CD14-positive monocyte (primary cell): ENCODE measurements around the gene NFKB1. TPM values are rescaled to one million over a fixed set of nuclear protein-coding genes. Genes with fewer than 3 reads are reported as not detected.

Experiments used
- DNase-seq, 3 donors: peaks; one replicate each; pipeline ENCODE4 v3.0.0-alpha.2; 2011 to 2022
- H2AFZ ChIP-seq: 2 replicates; pipeline ENCODE4 v1.6.0; 2012; ENCODE audit warnings: mild to moderate bottlenecking, low read depth, low read length, inconsistent platforms; ENCODE audit not compliant: insufficient read depth, poor library complexity, severe bottlenecking
- H3K27ac ChIP-seq, 2 donors: 1 replicate in 1 of 2; 2 replicates in 1 of 2; pipeline ENCODE4 v1.5.1; 2012 to 2013; ENCODE audit warnings: low read length in 2 of 2, control low read depth in 1 of 2, inconsistent platforms in 1 of 2, low read depth in 1 of 2, mild to moderate bottlenecking in 1 of 2
- H3K27me3 ChIP-seq, 2 donors: one replicate each; pipeline versions ENCODE4 v1.6.0 to v1.6.1; 2011 to 2013; ENCODE audit warnings: low read length in 2 of 2; ENCODE audit not compliant: control insufficient read depth in 2 of 2, insufficient read depth in 2 of 2
- H3K36me3 ChIP-seq, 2 donors: replicated peaks in 1 of 2; 1 replicate in 1 of 2; 2 replicates in 1 of 2; pipeline versions ENCODE4 v1.5.1 to v1.6.1; 2012 to 2013; ENCODE audit warnings: low read length in 2 of 2, control low read depth in 1 of 2, inconsistent platforms in 1 of 2, mild to moderate bottlenecking in 1 of 2; ENCODE audit not compliant: insufficient read depth in 2 of 2, control insufficient read depth in 1 of 2
- H3K4me1 ChIP-seq, 2 donors: 1 replicate in 1 of 2; 2 replicates in 1 of 2; pipeline versions ENCODE4 v1.5.1 to v1.6.1; 2012 to 2013; ENCODE audit warnings: low read length in 2 of 2, control low read depth in 1 of 2, inconsistent platforms in 1 of 2, mild to moderate bottlenecking in 1 of 2, moderate library complexity in 1 of 2; ENCODE audit not compliant: insufficient read depth in 2 of 2, control insufficient read depth in 1 of 2
- H3K4me2 ChIP-seq: replicated peaks from 2 replicates; pipeline ENCODE3; 2012; ENCODE audit warnings: low read length, moderate library complexity, mild to moderate bottlenecking; ENCODE audit not compliant: poor library complexity, severe bottlenecking; ENCODE audit errors: extremely low read depth
- H3K4me3 ChIP-seq, 3 experiments: fragments of 200-600 bp in 1 of 3; sonication (generic) in 1 of 3; replicated peaks in 1 of 3; 1 replicate in 2 of 3; 2 replicates in 1 of 3; pipeline ENCODE4 v1.5.1; 2011 to 2013; ENCODE audit warnings: low read length in 3 of 3, mild to moderate bottlenecking in 3 of 3, control low read depth in 2 of 3, low read depth in 2 of 3, inconsistent platforms in 1 of 3, moderate library complexity in 1 of 3
- H3K79me2 ChIP-seq: 2 replicates; pipeline ENCODE4 v1.6.0; 2012; ENCODE audit warnings: mild to moderate bottlenecking, control low read depth, inconsistent platforms, low read length, moderate library complexity; ENCODE audit not compliant: insufficient read depth
- H3K9ac ChIP-seq: 2 replicates; pipeline ENCODE4 v1.6.0; 2017; ENCODE audit warnings: low read length, mild to moderate bottlenecking; ENCODE audit not compliant: insufficient read depth, poor library complexity, severe bottlenecking
- H3K9me3 ChIP-seq, 2 donors: replicated peaks in 1 of 2; 1 replicate in 1 of 2; 2 replicates in 1 of 2; pipeline versions ENCODE4 v1.5.1 to v1.6.1; 2012 to 2013; ENCODE audit warnings: low read length in 2 of 2, control low read depth in 1 of 2; ENCODE audit not compliant: control insufficient read depth in 1 of 2, insufficient read depth in 1 of 2
- H4K20me1 ChIP-seq: 2 replicates; pipeline ENCODE4 v1.6.0; 2012; ENCODE audit warnings: mild to moderate bottlenecking, low read length, control low read depth, moderate library complexity; ENCODE audit not compliant: insufficient read depth
- H3K27ac Mint-ChIP-seq, 7 donors: one replicate each; pipeline ENCODE4 v1.8.0; 2020; ENCODE audit warnings: mild to moderate bottlenecking in 7 of 7, mixed read lengths in 7 of 7, moderate library complexity in 6 of 7, inconsistent platforms in 2 of 7
- H3K27me3 Mint-ChIP-seq, 3 donors: one replicate each; pipeline ENCODE4 v1.8.0; 2021 to 2022; ENCODE audit warnings: low read depth in 3 of 3, mild to moderate bottlenecking in 3 of 3, mixed read lengths in 3 of 3, moderate library complexity in 3 of 3, inconsistent platforms in 1 of 3
- H3K36me3 Mint-ChIP-seq, 2 donors: one replicate each; pipeline ENCODE4 v1.8.0; 2020; ENCODE audit warnings: mixed read lengths in 2 of 2, inconsistent platforms in 1 of 2, mild to moderate bottlenecking in 1 of 2
- H3K4me1 Mint-ChIP-seq: one replicate; pipeline ENCODE4 v1.8.0; 2020; ENCODE audit warnings: mild to moderate bottlenecking, mixed read lengths
- H3K4me3 Mint-ChIP-seq, 2 donors: one replicate each; pipeline ENCODE4 v1.8.0; 2020; ENCODE audit warnings: mild to moderate bottlenecking in 2 of 2, mixed read lengths in 2 of 2, moderate library complexity in 1 of 2
- H3K9me3 Mint-ChIP-seq, 7 donors: one replicate each; pipeline ENCODE4 v1.8.0; 2020 to 2022; ENCODE audit warnings: mixed read lengths in 7 of 7, mild to moderate bottlenecking in 6 of 7, moderate library complexity in 6 of 7, inconsistent platforms in 2 of 7
- CTCF ChIP-seq: fragments of 200-600 bp; IDR thresholded peaks from one replicate; pipeline ENCODE4 v1.8.0; 2022; ENCODE audit warnings: antibody characterized with exemption, mild to moderate bottlenecking
- WGBS: methylation state at CpG from one replicate; pipeline ENCODE4 v1.1.5; 2013; ENCODE audit warnings: missing lambda C conversion rate; ENCODE audit not compliant: insufficient coverage; 5-methylcytosine and 5-hydroxymethylcytosine counted together
- intact Hi-C, 2 donors: fragments of 100-400 bp; cut with micrococcal nuclease; formaldehyde crosslinking; loops; one replicate each; pipeline versions ENCODE4 v1.15.0 to v1.15.1; 2023
- polyA plus RNA-seq, 3 donors: library from polyadenylated mRNA; depleted of rRNA in 1 of 3; unstranded in 2 of 3; stranded (reverse) in 1 of 3; fragments of 300-500 nt in 2 of 3; fragments of >200 nt in 1 of 3; fragmentation: Illumina TruSeq in 2 of 3; gene quantifications; 1 replicate in 2 of 3; 2 replicates in 1 of 3; pipeline ENCODE4 v1.2.3, GENCODE V29; 2012 to 2021

The NFKB1 gene
- polyA plus RNA-seq, 3 donors, result 9.0 to 34.4 (median 17.8) TPM

GRCh38 chr4:102600689-102601088 is 99.5 kb downstream of the NFKB1 start:
- H3K9me3 ChIP-seq, result no peaks in the 10 kb centered on the region
- TF ChIP-seq CTCF, result no peak
- H3K9me3 Mint-ChIP-seq, result no peaks in the 10 kb centered on the region
- no peak overlapping the region for H3K4me3 Mint-ChIP-seq
- no peak overlapping the region for H2AFZ ChIP-seq
- intact Hi-C loops, result no loop called here
- no peaks in the 10 kb centered on the region for H3K4me1 Mint-ChIP-seq
- no peak overlapping the region for H3K9ac ChIP-seq
- peaks cover 91 to 97% of the 10 kb centered on the region in 2 donors for H3K36me3 ChIP-seq
- H3K27ac ChIP-seq, result no peak overlapping the region
- no peak for DNase-seq
- H3K4me2 ChIP-seq, result no peak overlapping the region
- no peaks in the 10 kb centered on the region for H3K27me3 ChIP-seq
- H3K27me3 Mint-ChIP-seq, result no peaks in the 10 kb centered on the region
- H3K4me3 ChIP-seq, result no peak overlapping the region
- no peaks in the 10 kb centered on the region for H3K79me2 ChIP-seq
- peaks cover 82 to 84% of the 10 kb centered on the region in 2 donors for H3K36me3 Mint-ChIP-seq
- H3K4me1 ChIP-seq, result no peaks in the 10 kb centered on the region
- peaks cover 9% of the 10 kb centered on the region for H4K20me1 ChIP-seq
- H3K27ac Mint-ChIP-seq, result no peak overlapping the region

GRCh38 chr4:102601586-102602227 is 100.5 kb downstream of the NFKB1 start:
- no peak for DNase-seq
- H3K4me2 ChIP-seq, result no peak overlapping the region
- TF ChIP-seq CTCF, result no peak
- H2AFZ ChIP-seq, result no peak overlapping the region
- H3K27ac ChIP-seq, result no peak overlapping the region
- H4K20me1 ChIP-seq, result peaks cover 9% of the 10 kb centered on the region
- no peaks in the 10 kb centered on the region for H3K9me3 ChIP-seq
- Mint-ChIP-seq H3K36me3 (peaks cover 79 to 80% of the 10 kb centered on the region in 2 donors), H3K27ac (no peak overlapping the region), H3K9me3 (no peaks in the 10 kb centered on the region), H3K27me3 (no peaks in the 10 kb centered on the region), H3K4me1 (no peaks in the 10 kb centered on the region), H3K4me3 (no peak overlapping the region)
- intact Hi-C loops, result no loop called here
- 98% methylated on average over 5 of the region's 8 CpGs for WGBS
- no peaks in the 10 kb centered on the region for H3K27me3 ChIP-seq
- H3K4me1 ChIP-seq, result no peaks in the 10 kb centered on the region
- no peaks in the 10 kb centered on the region for H3K79me2 ChIP-seq
- H3K9ac ChIP-seq, result no peak overlapping the region
- peaks cover 91 to 97% of the 10 kb centered on the region in 2 donors for H3K36me3 ChIP-seq
- H3K4me3 ChIP-seq, result no peak overlapping the region
